Activated CD8-positive, alpha-beta T cell treated with anti-CD3 and anti-CD28 coated beads, Interleukin-2, amount 10 ng/mL, durations not matched to agents 7 days and 5 days (primary cell): ENCODE measurements around the gene TSPAN17. TPM values are rescaled to one million over a fixed set of nuclear protein-coding genes. Genes with fewer than 3 reads are reported as not detected.
"Not testable (repeated sequence)": the region's sequence is repeated elsewhere in the genome, so short reads cannot be mapped to it uniquely, and the experiment has no call there.

Experiments
- ATAC-seq: fragments of 150-1000 bp; cut with Tn5 transposase; one replicate; pipeline ENCODE4 v1.10.0; 2021; ENCODE audit warnings: moderate library complexity
- CTCF ChIA-PET: fragments of 350-600 bp; sonication (Branson Sonifier 250); formaldehyde crosslinking; loops from one replicate; lab custom pipeline; 2021; ENCODE audit warnings: antibody characterized with exemption; lab: Charles Lee
- POLR2A ChIA-PET: fragments of 350-600 bp; sonication (Branson Sonifier 250); formaldehyde crosslinking; loops from one replicate; lab custom pipeline; 2021; ENCODE audit warnings: antibody characterized with exemption; lab: Charles Lee
- DNase-seq: peaks from one replicate; pipeline ENCODE4 v3.0.0-alpha.2; 2020
- H3K27ac Mint-ChIP-seq: one replicate; pipeline ENCODE4 v1.8.0; 2021; ENCODE audit warnings: mild to moderate bottlenecking, mixed read lengths
- H3K27me3 Mint-ChIP-seq: one replicate; pipeline ENCODE4 v1.8.0; 2021; ENCODE audit warnings: low read depth, mixed read lengths
- H3K36me3 Mint-ChIP-seq: one replicate; pipeline ENCODE4 v1.8.0; 2021; ENCODE audit warnings: low read depth, mixed read lengths
- H3K4me1 Mint-ChIP-seq: one replicate; pipeline ENCODE4 v1.8.0; 2021; ENCODE audit warnings: low read depth, mixed read lengths
- H3K4me3 Mint-ChIP-seq: one replicate; pipeline ENCODE4 v1.8.0; 2021; ENCODE audit warnings: mild to moderate bottlenecking, mixed read lengths
- H3K9me3 Mint-ChIP-seq: one replicate; pipeline ENCODE4 v1.8.0; 2022; ENCODE audit warnings: mixed read lengths; ENCODE audit not compliant: insufficient read depth
- total RNA-seq, 2 experiments: library from RNA; stranded (reverse); gene quantifications; one replicate each; pipeline ENCODE4 v1.2.3, GENCODE V29; 2021

Gene TSPAN17
- total RNA-seq, 2 experiments from 2014 or later: 41.6 to 47.4 TPM

DNA sequence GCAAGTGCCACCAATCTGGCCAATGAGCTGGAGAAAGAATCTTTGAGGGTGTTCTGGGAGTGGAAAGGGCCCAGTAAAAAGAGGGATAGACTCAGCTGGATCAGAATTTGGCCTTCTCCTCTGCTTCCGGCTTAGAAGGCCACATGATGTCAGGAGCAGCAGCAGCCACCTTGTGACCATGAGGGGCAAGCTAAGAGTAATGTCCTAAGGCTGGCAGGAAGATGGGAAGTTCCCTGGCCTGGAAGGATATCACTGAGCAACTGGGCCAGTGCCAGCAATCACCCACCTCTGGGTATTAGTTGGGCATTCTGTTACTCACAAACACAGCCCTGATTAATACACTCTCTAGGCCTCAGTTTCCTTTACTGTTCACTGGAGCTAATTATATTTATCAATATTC is 44.2 kb downstream of the TSPAN17 start:
- H3K9me3 Mint-ChIP-seq: no peaks in the 10 kb centered on the region
- H3K4me3 Mint-ChIP-seq: no peak overlapping the region
- H3K4me1 Mint-ChIP-seq: no peaks in the 10 kb centered on the region
- POLR2A ChIA-PET: no interaction called here
- no peak overlapping the region for H3K27ac Mint-ChIP-seq
- CTCF ChIA-PET: interaction anchor here (1.5 kb wide), 1 partner anchor 31 kb away, joined by 8 read pairs; no protein-coding TSS in a partner anchor
- H3K36me3 Mint-ChIP-seq: no peaks in the 10 kb centered on the region
- peaks cover 41% of the 10 kb centered on the region for H3K27me3 Mint-ChIP-seq
- ATAC-seq: no peak
- DNase-seq: no peak

DNA sequence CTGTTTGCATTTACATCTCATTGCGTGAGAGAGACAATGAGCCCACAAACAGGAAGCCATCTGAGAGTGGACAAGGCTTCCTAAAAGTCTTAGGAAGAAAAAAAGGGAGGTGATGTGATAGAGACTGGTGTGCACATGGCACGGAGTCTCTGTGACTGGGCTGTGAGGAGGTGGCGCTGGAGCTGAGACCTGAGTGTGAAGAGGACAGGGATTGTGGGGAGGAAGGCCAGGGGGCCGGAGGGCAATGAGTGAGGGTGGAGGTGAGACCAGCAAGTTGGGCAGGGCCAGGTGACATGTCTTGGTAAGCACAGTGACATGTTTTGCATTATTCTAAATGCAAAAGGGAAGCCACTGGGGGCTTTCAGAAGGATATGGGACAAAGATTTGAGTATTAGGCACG is 45.0 kb downstream of the TSPAN17 start:
- Mint-ChIP-seq H3K36me3 (no peaks in the 10 kb centered on the region), H3K27ac (no peak overlapping the region), H3K27me3 (peaks cover 49% of the 10 kb centered on the region), H3K4me3 (no peak overlapping the region), H3K4me1 (no peaks in the 10 kb centered on the region), H3K9me3 (no peaks in the 10 kb centered on the region)
- POLR2A ChIA-PET: no interaction called here
- CTCF ChIA-PET: no interaction called here
- ATAC-seq (no peak), DNase-seq (no peak)

DNA sequence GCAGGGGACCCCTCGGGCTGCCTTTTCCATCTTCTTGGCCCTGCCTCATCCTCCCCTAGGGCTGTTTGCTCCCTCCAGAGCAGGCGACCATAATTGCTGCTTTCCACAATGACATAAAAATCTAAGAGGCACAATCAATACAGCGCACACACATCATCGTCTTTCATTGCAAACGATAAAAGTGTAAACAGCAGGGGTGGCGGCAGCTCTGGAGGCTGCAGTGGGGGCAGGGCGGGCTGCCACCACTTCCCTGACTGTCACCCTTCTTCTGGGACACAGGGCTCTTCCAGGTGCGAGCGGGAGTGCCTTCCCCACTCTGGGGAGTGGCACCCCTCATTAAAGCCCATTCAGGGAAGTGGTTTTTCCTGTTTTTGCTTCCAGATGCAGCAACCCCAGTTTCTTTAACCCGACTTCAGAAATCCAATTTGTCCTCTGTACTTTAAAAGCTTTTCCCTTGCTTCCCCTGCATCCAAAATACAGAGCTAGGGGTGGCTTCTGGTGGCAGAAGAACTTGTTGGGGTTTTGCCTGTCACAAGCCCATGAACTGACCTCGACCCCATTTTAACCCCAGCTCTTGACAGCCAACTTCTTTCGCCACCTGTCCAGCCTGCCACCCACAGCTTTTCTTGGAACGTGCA is 45.7 kb downstream of the TSPAN17 start:
- Mint-ChIP-seq H3K4me3 (no peak overlapping the region), H3K36me3 (no peaks in the 10 kb centered on the region), H3K27ac (no peak overlapping the region), H3K4me1 (no peaks in the 10 kb centered on the region), H3K27me3 (peaks cover 55% of the 10 kb centered on the region), H3K9me3 (no peaks in the 10 kb centered on the region)
- ATAC-seq (no peak), DNase-seq (no peak)
- CTCF ChIA-PET: interaction anchor here (2.4 kb wide), 1 partner anchor 32 kb away, joined by 11 read pairs; no protein-coding TSS in a partner anchor
- POLR2A ChIA-PET: no interaction called here

DNA sequence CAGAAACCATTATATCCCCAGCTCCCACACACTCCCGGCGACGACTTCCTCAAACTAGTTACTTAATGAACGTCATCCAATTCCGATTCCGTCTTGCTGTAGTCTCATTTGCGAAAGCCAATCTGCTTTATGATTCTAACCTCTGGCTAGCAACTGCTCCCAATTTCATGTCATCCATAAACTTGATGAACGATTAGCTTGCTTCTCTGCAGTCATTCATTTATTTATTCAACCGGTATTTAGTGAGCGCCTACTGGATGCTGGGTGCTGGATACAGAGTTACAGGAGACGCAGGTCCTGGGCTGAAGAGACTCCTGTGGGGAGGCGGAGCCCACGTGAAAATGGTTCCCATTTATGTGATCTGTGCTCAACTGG is 46.2 kb downstream of the TSPAN17 start:
- CTCF ChIA-PET: interaction anchor here (2.4 kb wide), 1 partner anchor 33 kb away, joined by 11 read pairs; no protein-coding TSS in a partner anchor
- no peaks in the 10 kb centered on the region for H3K9me3 Mint-ChIP-seq
- no peak overlapping the region for H3K4me3 Mint-ChIP-seq
- no peaks in the 10 kb centered on the region for H3K4me1 Mint-ChIP-seq
- ATAC-seq: no peak
- H3K27ac Mint-ChIP-seq: no peak overlapping the region
- peaks cover 59% of the 10 kb centered on the region for H3K27me3 Mint-ChIP-seq
- H3K36me3 Mint-ChIP-seq: no peaks in the 10 kb centered on the region
- POLR2A ChIA-PET: no interaction called here
- DNase-seq: no peak

DNA sequence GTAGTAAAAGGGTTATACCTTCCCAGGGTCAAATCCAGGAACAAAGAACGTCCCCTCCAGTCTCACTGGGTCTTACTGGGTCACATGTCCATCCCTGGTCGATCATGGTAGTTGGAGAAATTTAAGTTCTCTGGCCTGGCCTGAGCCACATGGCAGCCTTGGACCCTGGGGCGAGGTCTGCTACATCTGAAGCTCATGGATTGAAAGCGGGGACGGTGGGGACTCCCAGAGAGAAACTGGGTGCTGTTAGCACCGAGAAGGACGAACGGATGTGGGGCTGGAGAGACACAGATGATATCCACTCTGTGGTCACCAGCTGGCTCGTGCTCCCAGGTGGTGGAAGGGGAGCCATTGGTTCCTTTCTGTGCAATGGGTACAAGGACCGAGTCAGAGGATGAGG is 46.9 kb downstream of the TSPAN17 start:
- CTCF ChIA-PET: interaction anchor here (2.4 kb wide), 1 partner anchor 34 kb away, joined by 11 read pairs; no protein-coding TSS in a partner anchor
- DNase-seq (no peak), ATAC-seq (no peak)
- Mint-ChIP-seq H3K27ac (no peak overlapping the region), H3K4me1 (no peaks in the 10 kb centered on the region), H3K9me3 (no peaks in the 10 kb centered on the region), H3K27me3 (peaks cover 66% of the 10 kb centered on the region), H3K36me3 (no peaks in the 10 kb centered on the region), H3K4me3 (no peak overlapping the region)
- POLR2A ChIA-PET: no interaction called here

DNA sequence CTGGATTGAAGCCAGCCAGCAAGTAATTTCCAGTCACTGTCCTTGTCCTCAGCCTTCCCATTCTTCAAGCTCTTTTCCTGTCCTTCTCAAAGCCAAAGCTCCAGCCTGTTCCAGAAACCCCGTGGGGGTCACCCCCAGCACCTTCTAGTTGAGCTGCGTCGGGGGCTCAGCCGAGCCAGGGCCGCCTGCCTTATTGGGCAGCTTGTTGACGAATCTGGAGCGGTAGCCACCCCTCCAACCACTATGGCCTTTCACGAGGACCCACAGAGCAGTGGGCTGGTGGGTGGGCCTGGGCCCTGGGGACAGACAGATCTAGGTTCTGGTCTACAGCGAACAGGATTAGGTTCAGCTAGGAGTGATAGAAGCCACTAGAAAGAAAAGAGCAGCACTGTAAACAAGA is 47.3 kb downstream of the TSPAN17 start:
- ChIA-PET POLR2A (no interaction called here), CTCF (interaction anchor here (2.4 kb wide), 1 partner anchor 34 kb away, joined by 11 read pairs; no protein-coding TSS in a partner anchor)
- no peak for ATAC-seq
- Mint-ChIP-seq H3K36me3 (no peaks in the 10 kb centered on the region), H3K27ac (no peak overlapping the region), H3K27me3 (peaks cover 64% of the 10 kb centered on the region), H3K4me1 (no peaks in the 10 kb centered on the region), H3K4me3 (no peak overlapping the region), H3K9me3 (no peaks in the 10 kb centered on the region)
- no peak for DNase-seq

DNA sequence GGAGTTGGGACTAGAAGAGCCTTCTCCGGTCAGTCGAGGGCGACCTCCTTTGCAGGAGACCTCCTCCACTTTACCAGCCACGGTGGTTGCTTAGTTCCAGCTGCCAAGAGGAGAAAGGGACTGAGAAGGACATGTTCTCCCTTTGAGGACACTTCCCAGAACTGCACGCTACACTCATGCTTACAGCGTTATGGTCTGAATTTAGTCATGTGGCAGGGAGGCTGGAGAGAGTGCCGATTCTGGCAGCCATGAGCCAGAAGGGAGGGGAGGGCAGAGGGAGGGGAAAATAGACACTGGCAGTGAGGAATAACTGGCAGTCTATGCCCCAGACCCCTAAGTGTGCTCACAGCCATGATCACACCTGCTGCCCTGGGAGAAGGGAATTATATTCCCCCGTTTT is 47.8 kb downstream of the TSPAN17 start:
- POLR2A ChIA-PET: no interaction called here
- ATAC-seq (no peak), DNase-seq (no peak)
- H3K27ac Mint-ChIP-seq: no peak overlapping the region
- peaks cover 64% of the 10 kb centered on the region for H3K27me3 Mint-ChIP-seq
- no peaks in the 10 kb centered on the region for H3K36me3 Mint-ChIP-seq
- no peak overlapping the region for H3K4me3 Mint-ChIP-seq
- no peaks in the 10 kb centered on the region for H3K4me1 Mint-ChIP-seq
- no peaks in the 10 kb centered on the region for H3K9me3 Mint-ChIP-seq
- CTCF ChIA-PET: interaction anchor here (2.4 kb wide), 1 partner anchor 35 kb away, joined by 11 read pairs; no protein-coding TSS in a partner anchor

DNA sequence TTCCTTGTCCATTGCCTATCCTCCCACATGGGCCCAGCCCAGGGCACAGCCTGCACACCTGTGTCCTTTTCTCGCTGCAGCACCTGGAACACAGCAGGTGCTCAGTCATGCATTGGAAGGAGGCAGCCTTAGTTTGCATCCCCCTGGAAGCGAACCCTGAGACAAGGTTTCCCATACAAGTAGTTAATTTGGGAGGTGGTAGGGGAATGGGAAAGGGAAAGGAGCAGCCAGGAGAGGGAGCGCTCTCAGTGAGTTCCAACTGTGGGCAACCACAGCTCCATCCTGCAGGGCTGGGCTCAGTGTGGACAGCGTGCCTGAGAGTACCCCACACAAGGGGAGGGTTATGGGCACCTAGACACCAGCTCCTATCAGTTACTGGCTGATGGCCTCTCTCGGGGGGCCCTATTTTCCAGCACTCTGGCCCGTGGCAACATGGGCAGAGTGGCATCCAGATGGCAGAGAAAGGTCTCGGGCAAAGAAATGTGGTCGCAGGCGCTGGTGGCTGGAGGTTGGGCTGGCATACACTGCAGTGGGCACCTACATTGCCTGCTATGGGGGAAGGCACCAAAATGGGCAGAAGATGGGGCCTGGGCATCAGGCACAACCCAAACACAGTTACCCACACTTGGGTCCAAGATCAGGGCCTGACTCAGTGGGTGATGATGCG is 50.1 kb downstream of the TSPAN17 start:
- Mint-ChIP-seq H3K4me1 (no peaks in the 10 kb centered on the region), H3K4me3 (no peak overlapping the region), H3K27me3 (peaks cover 60% of the 10 kb centered on the region), H3K27ac (no peak overlapping the region), H3K36me3 (no peaks in the 10 kb centered on the region), H3K9me3 (no peaks in the 10 kb centered on the region)
- ChIA-PET POLR2A (no interaction called here), CTCF (no interaction called here)
- no peak for DNase-seq
- ATAC-seq: no peak

DNA sequence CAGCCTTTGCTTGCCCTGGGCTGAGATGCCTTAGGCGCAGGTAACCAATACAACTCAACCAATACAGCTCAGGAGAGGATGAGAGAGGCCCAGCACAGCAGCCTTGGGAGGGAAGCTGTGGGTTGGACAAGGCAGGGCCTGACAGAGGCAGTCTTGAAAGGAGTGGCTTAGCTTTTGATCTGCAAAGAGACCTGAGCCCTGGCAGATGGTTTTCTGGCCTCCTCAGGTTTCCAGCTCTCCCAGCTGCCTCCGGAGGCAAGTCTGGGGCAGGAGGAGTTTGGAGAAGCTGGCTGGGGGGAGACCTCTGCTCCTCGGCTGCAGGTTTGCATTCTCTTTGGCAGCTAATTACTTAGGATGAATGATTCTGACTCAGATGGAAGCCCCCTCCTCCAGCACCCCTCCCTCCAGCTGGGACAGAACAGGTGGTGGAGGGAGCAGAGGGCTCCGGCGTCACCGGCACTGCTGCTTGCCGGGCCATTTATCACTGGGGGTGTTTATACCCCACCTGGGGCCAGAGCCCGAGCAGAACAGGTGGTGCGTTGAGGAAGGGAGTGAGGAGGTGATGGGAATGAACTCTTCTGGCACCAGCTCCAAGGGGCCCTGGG is 50.8 kb downstream of the TSPAN17 start:
- no peak for DNase-seq
- H3K36me3 Mint-ChIP-seq: no peaks in the 10 kb centered on the region
- no peak for ATAC-seq
- no peak overlapping the region for H3K27ac Mint-ChIP-seq
- no peaks in the 10 kb centered on the region for H3K4me1 Mint-ChIP-seq
- no peaks in the 10 kb centered on the region for H3K9me3 Mint-ChIP-seq
- peaks cover 55% of the 10 kb centered on the region for H3K27me3 Mint-ChIP-seq
- ChIA-PET POLR2A (no interaction called here), CTCF (interaction anchor here (1.3 kb wide), 1 partner anchor 38 kb away, joined by 3 read pairs; no protein-coding TSS in a partner anchor)
- no peak overlapping the region for H3K4me3 Mint-ChIP-seq

DNA sequence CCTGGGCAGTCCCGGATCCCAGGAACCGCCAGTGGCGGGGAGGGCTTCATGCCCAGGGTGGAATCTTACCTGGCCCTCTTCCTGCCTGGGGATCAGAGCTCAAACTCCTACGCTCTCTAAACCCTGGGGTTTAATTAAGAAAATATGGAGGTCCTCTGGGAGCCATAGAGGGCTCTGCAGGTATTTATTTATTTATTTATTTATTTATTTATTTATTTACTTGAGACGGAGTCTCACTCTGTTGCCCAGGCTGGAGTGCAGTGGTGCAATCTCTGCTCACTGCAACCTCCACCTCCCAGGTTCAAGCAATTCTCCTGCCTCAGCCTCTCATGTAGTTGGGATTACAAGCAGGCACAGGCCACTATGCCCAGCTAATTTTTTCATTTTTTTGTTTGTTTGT is 52.2 kb downstream of the TSPAN17 start:
- ATAC-seq, H3K36me3 Mint-ChIP-seq, H3K27ac Mint-ChIP-seq, DNase-seq, CTCF ChIA-PET, H3K4me1 Mint-ChIP-seq, H3K4me3 Mint-ChIP-seq, H3K9me3 Mint-ChIP-seq, POLR2A ChIA-PET: not testable (repeated sequence)
- peaks cover 43% of the 10 kb centered on the region for H3K27me3 Mint-ChIP-seq

DNA sequence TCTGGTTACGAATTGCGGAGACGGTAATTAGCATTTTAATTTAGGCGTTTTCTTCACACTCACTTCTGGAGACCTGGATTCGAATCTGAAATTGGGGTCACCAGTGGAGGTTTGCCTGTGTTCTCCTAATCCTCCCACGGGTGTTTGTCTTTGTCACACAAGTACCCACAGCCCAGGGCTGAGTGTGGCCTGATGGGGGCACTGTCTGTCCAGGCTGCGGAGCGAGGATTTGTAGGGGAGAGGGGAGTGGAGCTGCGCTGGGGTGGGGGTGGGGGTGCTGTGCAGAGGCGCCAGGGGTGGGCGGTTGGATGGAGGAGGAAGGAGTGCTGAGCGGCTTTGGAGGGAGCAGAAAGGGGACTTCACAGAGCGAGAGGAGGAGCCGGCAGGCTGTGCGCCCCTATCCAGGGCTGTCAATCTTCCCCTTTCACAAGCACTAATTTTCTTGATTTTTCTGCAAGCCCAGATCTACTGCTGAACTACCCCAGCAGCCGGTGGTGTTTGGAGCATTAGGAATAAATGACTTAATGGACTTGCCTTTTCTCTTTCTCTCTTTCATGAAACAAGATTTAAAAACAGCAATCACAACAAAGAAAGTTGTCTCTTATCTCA is 53.1 kb downstream of the TSPAN17 start:
- Mint-ChIP-seq H3K9me3 (no peaks in the 10 kb centered on the region), H3K4me1 (no peaks in the 10 kb centered on the region), H3K27me3 (peaks cover 37% of the 10 kb centered on the region), H3K36me3 (no peaks in the 10 kb centered on the region), H3K27ac (no peak overlapping the region), H3K4me3 (no peak overlapping the region)
- ATAC-seq (no peak), DNase-seq (no peak)
- CTCF ChIA-PET: interaction anchor here (0.6 to 0.7 kb wide), 3 partner anchors 44 to 576 kb away, joined by 3 read pairs; no protein-coding TSS in a partner anchor
- POLR2A ChIA-PET: interaction anchor here (0.6 kb wide), 1 partner anchor 95 kb away, joined by 3 read pairs; no protein-coding TSS in a partner anchor
